Gastroesophageal sphincter (tissue), 3 donors: ENCODE results near the gene PSORS1C1.
A peak's percentile ranks its signal among the peaks of the same experiment; 100 is the strongest.

Source experiments
- CTCF ChIP-seq, 4 experiments: fragments of 200-600 bp in 2 of 4; fragments of 450-650 bp in 2 of 4; sonication (generic) in 1 of 4; IDR thresholded peaks; one replicate each; pipeline ENCODE4 v1.5.1; 2017 to 2019; ENCODE audit warnings: antibody characterized with exemption in 4 of 4, mild to moderate bottlenecking in 2 of 4, moderate library complexity in 2 of 4
- POLR2A ChIP-seq, 2 donors: fragments of 450-650 bp; IDR thresholded peaks; one replicate each; pipeline ENCODE4 v1.6.1; 2017; ENCODE audit warnings: antibody characterized with exemption in 2 of 2, mild to moderate bottlenecking in 2 of 2, moderate library complexity in 1 of 2
- POLR2AphosphoS5 ChIP-seq: sonication (generic); formaldehyde crosslinking; IDR thresholded peaks from one replicate; pipeline ENCODE4 v1.6.1; 2017; ENCODE audit warnings: antibody characterized with exemption

GRCh38 chr6:31070711-31071197, 43.8 kb upstream of the PSORS1C1 start:
- TF ChIP-seq CTCF (IDR thresholded peaks at IDR 0.05) (peak in 3 of 4 experiments; percentile 40 to 51 (median 45)), POLR2A (IDR thresholded peaks at IDR 0.05) (no peak), POLR2AphosphoS5 (no peak)
